ENCODE results near the gene NTM.

DNA sequence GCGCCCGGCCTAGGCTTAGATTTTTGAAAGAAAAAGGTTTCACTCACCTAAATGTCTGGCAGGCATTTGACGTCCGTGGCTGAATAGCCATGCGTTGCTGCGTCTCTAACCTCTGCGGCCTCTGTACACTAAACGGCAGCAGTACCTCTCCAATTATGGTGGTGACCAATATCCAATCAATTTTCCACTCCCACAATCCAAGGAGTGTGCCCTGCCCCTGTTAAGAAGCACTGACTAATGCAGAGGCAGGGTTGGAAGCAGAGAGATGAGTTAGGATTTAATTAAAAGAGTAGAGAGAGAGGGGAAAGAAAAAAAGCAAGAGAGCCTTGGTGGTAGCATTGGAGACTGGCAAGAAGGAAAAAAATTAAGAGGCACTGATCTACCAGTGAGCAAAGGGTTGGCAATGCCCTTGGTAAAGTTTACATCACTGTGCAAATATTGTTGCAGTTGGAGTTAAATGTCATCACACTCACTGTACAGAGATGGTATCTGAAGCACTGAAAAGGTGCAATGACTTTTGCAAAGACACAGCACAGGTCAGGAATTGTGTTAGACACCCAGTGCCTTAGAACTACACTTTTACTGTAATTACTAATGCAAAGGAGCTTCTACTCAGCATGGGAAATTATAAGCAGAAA is 526.7 kb downstream of the NTM start:
- TF ChIP-seq, protein P1, sequence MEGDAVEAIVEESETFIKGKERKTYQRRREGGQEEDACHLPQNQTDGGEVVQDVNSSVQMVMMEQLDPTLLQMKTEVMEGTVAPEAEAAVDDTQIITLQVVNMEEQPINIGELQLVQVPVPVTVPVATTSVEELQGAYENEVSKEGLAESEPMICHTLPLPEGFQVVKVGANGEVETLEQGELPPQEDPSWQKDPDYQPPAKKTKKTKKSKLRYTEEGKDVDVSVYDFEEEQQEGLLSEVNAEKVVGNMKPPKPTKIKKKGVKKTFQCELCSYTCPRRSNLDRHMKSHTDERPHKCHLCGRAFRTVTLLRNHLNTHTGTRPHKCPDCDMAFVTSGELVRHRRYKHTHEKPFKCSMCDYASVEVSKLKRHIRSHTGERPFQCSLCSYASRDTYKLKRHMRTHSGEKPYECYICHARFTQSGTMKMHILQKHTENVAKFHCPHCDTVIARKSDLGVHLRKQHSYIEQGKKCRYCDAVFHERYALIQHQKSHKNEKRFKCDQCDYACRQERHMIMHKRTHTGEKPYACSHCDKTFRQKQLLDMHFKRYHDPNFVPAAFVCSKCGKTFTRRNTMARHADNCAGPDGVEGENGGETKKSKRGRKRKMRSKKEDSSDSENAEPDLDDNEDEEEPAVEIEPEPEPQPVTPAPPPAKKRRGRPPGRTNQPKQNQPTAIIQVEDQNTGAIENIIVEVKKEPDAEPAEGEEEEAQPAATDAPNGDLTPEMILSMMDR (IDR thresholded peaks at IDR 0.05), result no peak
- no peak for TF ChIP-seq POLR2AphosphoS5 (IDR thresholded peaks at IDR 0.05)
- no peak for TF ChIP-seq EP300 (IDR thresholded peaks at IDR 0.05; ENCODE audit: low read depth)
- no peak for TF ChIP-seq POLR2A (IDR thresholded peaks at IDR 0.05)

All from transverse colon (tissue), 4 donors.